ENCODE results near the gene NKTR.

NKTR gene

DNA sequence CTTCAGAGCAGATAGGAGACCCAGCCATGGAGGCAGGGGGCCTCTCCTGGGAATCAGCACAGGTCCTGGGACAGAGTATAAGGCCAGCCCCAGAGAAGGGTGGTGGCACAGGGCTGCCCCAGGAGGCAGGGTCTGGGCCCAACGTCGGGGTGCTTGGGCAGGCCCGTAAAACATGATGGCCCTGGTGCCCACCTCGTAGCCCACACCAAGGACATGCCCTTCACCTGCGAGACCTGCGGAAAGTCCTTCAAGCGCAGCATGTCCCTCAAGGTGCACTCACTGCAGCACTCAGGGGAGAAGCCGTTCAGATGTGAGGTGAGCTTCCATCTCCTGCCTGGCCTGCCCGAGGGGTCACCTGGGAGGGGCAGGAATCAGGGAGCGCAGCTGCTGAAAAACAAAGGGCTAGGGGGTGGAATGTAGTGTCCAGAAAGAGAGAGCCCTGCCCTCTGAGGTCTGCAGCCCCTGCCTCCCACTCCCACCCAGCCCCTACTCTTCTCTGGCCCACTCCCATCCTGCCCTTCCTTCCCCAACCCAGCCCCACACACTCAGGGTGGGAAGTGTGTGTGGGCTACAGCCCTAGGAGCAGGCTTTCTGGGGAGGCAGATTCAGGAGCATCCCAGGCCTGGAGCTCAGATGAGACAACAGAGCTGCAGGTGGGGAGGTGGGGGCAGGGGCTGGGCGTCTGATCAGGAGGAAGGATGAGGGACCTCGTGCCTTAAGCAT is 62.5 kb downstream of the NKTR start:
- no peak for DNase-seq

DNA sequence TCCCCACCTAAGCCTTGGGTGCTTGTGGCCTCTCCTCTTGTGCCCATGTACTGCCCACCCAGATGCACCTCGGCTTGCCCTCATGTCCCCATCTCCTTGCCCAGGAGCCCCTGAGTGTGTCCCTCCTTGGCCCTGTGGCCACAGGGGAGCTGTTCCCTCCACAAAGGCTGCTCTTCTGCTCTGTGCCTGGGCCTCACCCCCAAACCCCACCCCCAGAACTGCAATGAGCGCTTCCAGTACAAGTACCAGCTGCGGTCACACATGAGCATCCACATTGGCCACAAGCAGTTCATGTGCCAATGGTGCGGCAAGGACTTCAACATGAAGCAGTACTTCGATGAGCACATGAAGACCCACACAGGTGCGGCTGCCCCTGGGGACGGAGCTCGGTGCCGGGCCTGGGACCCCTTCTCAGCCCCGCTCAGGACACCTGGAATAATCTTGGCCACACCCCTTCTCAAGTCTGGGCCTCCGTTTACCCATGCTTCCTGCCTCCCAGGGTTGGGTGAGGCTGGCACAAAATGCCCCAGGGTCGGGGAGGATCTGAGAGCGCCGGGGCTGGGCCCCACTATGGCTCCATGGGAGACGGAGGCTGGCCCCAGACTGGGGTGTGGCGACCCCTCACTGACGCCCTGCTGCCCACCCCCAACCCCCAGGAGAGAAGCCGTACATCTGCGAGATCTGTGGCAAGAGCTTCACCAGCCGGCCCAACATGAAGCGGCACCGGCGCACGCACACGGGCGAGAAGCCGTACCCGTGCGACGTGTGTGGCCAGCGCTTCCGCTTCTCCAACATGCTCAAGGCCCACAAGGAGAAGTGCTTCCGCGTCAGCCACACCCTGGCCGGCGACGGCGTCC is 63.3 kb downstream of the NKTR start:
- no peak for DNase-seq

DNA sequence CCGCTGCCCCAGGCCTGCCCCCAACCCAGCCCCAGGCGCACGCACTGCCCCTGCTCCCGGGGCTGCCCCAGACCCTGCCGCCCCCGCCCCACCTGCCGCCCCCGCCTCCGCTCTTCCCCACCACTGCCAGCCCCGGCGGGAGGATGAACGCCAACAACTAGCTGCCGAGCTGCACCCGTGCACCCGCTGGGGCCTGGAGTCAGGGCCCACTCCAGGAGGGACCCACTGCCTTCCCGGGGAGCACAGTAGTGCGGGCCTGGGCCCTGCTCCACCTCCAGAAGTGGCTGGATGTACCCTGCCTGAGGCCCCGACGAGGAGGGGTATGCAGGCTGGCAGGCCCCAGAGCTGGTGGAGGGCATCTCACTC is 63.9 kb downstream of the NKTR start:
- DNase-seq, result no peak

DNA sequence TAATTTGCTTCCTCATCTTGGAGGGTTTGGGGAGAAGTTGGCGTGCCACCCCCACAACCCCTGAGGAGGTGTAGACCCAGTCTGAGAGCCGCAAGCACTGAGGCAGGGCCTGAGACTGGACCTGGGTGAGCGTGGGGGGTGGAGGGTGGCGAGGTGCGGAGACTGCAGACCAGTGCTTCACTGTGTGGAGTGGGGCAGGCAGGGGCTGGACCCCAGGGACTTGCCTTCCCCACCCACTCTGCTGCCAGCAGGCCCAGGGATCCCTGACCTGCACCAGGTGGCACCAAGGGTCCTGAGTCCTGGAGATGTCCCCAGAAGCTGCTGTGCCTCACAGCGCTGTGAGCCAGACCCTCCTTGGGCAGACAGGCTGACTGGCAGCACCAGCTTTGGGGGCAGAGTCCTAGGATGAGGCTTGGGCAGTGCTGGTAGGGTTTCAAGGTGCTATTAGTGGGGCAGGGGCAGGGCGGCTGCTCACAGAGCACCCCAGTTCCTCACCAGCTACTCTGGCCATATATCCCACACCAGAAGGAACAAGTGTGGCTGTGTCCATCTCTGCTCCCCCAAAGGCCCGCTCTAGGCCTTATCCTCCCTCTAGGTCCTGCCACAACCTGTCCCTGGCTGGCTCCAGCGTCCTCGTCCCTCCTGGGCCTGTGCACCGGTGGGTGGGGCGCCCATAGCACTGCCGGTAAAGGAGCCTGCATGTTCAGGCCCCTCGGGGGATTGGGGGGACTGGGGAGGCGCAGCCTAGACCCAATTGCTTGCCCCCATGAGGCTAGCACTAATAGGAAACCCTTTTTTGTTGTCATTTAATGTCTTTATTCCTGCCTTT is 64.8 kb downstream of the NKTR start:
- DNase-seq, result no peak

DNA sequence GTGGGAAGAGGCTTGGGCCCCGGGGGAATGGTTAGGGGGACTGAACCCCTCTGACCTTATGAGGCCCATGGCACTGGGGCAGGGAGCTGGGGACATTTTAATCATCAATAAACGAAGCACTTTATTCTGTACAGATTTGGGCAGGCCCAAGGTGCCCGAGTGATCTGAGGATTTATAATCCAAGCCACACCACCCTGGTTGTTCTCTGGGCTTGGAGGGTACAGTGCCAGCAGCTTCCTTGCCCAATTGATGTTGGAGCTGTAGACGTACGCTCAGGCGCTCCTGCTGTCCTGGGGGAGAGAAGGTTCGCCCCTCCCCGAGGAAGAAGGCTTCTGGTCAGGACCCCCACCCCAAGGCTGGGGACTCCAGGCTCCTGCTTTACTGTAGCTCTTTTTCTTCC is 65.5 kb downstream of the NKTR start:
- no peak for DNase-seq

DNA sequence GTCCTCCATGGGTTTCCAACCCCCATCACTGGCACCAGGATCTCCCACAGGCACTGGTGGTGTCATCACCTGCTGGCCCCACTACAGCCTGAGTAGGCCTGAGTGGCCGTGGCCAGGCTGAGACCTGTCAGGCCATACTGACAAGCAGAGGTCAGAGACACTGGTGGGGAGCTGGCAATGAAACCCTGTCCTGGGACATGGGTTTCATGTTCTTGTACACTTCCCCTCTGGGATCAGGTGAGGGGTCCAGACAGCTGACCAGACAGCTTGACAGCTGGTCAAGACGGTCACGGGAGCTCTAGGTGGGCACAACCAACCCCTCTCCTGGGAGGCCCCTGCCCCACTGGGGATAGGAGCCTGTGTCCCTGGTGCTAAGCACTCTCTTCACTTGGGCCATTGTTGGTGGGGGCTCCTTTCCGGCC is 66.1 kb downstream of the NKTR start:
- no peak for DNase-seq

DNA sequence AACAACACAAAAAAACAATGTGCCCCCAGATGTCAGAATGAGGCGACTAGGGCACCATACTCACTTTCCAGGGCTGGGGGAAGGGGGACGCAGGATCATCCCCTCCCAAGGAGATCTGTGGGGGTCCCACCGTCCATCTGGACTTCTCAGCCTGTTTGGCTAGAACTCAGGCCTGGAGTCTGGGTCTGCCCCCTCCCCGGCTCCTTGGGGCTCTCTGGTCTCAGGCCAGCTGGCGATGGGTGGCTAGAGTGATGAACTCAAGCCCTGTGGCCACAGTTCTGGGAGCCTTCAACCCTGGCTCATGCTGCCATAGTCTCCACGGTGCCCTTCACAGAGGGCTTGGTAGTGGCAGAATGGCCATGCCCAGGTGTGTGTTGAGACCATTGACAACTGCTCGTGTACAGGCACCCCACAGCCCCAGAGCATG is 66.6 kb downstream of the NKTR start:
- DNase-seq, result no peak

DNA sequence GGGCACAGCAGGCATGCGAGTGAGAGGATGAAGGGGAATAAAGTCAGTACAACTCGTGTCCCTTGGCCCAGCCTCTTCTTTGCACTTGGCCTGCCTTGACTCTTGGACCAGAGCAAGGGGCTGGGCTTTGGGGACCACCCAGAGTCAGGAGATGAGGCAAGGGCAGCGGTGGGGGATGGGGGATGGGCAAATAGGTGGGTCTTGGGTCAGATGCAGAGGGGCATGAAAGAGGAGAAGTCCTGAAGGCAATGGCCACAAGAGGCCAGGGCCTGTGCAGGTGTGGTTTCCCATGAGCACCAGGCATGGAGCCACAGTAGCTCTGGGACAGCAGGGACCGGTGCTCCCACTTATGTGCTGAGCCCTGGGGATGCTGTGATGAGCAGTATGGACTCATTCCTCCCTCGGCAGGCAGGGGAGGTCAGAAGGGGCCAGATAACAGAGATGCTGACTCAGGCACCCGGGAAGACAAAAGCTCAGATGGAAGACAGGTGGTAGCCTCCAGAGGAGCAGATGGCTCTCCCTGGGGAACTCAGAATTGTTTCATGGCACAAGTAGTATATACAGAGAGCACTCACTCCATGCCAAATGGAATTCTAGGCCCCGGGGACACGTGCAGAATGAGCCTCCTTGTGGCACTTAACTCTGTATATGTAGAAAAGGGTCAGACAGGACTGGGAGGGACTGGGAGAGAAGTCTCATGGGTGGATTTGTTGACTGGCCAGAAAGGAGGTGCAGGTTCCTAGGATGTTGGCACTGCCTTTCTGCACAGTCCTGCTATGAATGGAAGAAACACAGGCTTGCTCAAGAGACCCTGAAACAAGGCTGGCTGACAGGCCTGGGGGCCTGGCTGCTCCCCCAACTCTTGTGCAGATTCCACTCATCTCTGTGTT is 67.3 kb downstream of the NKTR start:
- peak; percentile 65 for DNase-seq

DNA sequence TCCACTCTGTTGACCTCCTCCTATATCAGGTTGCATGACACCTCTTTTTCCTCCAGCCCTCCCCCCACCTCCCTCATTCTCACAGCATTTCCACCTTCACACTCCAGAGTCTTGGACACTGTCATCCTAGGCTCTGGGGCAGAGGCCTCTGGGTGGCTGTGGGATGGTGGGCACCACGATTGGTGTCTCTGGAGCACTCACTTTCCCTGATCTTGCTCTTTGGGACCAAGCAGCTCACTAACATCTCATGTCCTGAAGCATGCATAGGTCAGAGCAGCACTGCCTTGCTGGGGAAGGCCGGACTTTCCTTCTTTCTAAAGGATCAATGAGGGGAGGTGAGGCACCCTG is 67.9 kb downstream of the NKTR start:
- DNase-seq, result no peak

DNA sequence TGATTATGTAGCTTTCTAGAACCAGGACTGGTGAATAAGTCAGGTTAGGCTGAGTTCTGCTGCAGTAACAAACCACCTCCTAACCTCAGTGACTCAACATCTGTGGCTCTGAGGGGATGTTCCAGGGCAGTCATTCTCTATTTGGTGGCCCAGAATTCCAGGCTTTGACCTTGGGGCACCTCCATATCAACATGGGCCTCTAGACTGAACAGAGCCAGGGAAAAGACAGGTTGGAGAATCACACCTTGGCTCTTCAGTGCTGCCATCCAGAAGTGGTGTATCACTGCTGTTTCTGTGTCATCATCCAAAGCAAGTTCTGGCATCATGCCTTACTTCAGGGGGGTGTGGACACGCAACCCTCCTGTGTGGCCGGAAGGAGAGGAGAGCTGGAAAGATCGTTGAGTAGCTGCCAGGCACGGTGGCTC is 68.3 kb downstream of the NKTR start:
- no peak for DNase-seq

DNA sequence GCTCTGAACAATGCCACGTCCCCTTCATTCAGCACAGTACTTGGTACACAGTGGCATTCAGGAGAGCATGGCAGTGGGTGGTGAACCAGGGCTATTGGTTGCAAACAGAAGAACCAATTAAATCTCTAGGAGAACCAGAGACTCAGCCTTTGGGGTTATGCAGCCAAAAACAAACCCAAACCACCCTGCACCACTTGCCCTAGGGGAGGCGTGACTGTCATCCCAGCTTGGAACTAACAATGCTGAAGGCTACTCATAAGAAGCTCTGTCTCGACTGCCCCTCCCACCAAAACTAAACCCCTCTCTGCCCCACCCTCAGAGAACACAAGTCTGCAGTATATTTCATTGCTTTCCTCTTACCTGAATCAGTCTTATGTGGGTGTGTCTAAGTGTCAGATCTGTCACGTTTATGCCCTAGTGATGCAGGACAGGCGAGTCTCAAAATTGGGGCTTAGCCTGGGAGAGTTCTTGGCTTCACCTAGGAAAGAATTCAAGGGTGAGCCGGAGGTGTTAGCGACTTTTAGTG is 69.6 kb downstream of the NKTR start:
- no peak for DNase-seq

DNA sequence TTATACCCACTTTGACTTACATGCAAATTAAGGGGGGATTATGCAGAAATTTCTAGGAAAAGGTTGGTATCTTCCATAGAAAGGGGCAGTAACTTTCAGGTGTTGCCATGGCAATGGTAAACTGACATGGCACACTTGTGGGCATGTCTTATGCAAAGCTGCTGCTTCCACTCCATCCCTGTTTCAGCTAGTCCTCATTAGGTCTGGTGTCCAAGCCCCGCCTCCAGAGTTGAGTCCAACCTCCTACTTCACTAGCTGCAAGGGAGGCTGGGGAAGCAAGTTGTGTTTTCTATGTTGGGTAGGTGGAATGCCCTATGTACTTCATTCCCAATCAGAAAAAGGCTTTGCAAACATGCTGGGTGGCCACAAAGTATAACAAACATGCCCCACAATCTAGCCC is 70.2 kb downstream of the NKTR start:
- no peak for DNase-seq

DNA sequence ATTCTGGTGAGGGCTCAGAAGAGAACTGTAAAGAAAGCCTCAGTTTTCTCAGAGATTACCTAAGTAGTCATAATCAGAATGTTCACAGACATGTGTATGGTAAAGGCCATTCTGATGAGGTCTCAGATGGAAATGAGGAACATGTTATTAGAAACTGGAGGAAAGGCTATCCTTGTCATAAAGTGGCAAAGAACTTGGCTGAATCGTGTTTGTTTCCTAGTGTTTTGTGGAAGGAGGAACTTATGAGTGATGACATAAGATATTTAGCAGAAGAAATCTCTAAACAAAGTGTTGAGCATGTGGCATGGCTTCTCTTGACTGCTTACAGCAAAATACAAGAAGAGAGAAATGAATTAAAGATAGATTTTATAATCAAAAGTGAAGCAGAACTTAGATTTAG is 72.0 kb downstream of the NKTR start:
- no peak for DNase-seq

DNA sequence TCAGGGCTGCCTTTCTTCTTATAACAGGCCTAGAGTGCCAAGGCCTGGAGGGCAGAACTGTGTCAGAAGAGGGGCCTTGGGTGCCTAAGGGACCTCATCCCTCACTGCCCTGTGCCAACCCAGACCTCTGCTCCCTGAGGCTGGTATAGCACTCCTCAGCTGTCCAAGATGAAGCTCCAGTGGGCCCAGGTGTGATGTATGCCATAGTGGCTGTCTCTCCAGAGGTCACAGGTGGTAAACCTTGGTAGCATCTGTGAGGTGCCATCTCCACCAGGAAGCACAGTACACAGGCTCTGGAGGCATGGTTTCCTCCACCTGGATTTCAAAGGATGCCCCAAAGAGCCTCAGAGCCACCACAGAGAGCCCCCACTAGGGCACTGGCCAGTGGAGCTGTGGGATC is 72.6 kb downstream of the NKTR start:
- DNase-seq, result no peak

DNA sequence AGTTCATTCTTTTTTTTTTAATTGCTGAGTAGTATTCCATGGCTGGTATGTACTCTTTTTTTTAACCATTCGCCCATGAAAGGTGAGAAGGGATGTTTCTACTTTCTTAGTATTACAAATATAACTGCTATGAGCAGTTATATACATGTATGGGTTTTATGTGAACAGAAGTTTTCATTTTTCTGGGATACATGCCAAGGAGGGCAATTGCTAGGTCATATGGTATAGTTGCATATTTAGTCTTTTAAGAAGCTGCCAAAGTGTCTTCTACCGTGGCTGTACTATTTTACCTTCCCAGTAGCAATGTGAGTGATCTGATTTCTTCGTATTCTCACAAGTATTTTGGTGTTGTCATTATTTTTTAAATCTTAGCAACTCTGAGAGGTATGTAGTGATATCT is 73.7 kb downstream of the NKTR start:
- no peak for DNase-seq

DNA sequence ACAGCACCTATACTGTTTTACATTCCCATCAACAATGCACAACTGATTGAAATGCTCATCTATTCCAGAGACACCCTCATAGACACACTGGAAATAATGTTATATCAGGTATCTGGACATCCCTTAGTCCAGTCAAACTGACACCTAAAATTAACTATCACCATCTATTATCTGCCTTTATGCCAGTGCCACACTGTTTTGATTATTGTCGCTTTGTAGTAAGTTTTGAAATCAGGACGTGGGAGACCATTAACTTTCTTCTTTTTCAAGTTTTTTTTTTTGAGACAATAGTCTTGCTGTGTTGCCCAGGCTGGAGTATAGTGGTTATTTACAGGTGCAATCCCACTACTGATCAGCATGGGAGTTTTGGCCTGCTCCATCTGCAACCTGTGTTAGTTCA is 75.4 kb downstream of the NKTR start:
- DNase-seq, result no peak

DNA sequence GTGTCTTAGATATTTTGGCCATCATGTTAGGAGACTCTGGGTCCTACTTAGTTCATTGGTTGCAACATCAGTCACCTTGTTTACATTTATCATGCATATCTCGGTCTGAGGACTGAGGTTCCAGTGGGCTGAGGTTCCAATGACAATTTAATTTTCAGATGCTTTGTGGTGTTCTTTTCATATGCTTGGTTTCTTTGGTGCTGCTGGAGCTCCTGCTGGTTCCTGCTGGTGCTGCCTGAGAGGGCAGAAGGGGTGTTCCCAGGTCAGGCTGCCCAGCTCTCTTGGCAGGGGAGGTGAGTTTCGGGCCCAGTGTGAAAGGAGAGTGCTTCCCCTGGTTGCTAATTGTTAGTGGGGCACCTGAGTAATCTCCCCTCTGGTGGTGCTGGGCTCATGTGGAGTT is 78.0 kb downstream of the NKTR start:
- no peak for DNase-seq

DNA sequence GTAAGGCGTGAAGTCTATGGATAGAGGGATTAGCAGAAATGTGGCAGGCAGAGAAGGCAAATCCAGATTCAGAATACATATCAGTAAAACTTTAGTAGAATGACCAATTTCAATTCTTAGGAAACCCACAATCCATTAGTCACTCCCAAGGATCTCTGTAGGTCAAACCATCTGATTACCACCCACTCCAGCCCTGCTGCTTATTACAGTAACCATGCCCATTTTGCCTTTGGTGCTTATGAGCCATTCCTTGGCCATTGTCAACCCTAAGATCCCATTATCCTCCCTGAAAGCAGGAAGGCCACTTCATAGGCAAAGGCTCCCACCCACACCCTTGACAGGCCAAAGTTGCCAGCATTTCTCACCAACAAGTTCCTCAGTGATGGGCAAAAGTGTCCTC is 79.8 kb downstream of the NKTR start:
- no peak for DNase-seq

DNA sequence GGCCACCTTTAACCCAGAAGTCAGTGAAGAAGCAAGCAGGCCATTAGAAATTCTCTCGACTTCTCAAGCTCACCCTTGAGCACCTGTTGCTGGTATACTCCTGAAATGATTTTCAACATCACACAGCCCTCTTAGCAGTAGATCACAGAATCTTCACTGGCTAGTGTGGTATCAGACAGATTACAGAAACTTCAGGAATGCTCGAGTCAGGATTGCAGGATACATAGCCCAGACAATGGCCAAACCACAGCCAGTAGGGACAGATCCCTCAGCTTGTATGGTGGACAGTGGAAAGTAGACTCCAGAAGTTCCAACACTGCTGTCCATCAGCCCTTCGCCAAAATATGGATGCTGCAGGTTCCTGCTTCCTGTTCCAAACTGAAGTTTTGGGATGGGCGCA is 80.3 kb downstream of the NKTR start:
- DNase-seq, result no peak

DNA sequence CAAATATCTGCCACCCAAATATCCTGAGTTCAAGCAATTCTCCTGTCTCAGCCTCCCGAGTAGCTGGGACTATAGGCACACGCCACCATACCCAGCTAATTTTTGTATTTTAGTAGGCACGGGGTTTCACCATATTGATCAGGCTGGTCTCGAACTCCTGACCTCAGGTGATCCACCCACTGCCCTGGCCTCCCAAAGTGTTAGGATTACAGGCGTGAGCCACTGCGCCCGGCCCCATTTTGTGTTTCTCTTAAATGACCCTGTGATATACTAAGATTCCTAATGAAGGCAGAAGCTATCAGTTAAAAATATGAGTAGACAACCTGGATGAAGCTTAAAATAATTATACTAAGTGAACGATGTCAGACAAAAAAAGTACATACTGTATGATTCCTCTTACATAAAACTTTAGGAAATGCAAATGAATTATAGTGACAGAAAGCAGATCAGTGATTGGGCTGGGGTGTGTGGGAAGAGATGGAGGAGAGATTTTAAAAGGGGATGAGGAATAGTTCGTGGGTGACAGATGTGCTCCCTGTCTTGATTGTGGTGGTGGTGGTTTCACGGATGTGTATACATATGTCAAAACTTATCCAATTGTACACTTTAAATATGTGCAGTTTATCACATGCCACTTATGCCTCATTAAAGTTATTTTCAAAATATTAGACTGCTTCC is 81.0 kb downstream of the NKTR start:
- no peak for DNase-seq

DNA sequence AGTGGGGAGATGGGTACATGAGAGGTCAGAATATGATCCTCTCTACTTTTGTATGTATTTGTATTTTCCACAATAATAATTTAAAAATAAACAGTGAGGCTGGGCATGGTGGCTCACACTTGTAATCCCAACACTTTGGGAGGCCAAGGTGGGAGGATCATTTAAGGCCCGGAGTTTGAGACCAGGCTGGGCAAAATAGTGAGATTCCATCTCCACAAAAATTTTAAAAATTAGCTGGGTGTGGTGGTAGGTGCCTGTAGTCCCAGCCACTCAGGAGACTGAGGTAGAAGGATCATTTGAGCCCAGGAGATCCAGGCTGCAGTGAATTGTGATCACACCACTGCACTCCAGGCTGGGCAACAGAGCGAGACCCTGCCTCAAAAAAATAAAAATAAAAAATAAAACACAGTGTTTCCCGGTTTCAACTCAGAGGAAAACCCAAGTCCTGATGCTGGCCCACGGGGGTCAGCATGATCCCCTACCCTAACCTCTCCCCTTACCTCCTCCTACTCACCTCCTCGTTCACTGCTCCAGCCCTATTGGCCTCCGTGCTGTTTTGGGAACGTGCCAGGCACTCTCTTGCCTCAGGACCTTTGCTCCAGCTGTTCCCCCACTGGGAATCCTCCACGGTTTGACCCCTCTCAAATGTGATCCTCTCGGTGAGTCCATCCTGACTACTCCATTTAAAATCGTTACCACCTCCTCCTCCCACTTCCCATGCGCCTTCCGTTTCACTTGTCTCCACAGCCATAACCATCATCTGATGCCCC is 82.0 kb downstream of the NKTR start:
- DNase-seq, result no peak

Data from NCI-H1092 treated with DMSO at 0.1 percent for 48 hours (cell line).